ENCODE data around the gene EGLN3.

- TF ChIP-seq BCL11B (tag by site-specific recombination; IDR thresholded peaks at IDR 0.05; ENCODE audit: low read depth) = no peak
- no peak for TF ChIP-seq REST (tag by site-specific recombination; IDR thresholded peaks at IDR 0.05)
- no peak for TF ChIP-seq CTCF (tag by site-specific recombination; IDR thresholded peaks at IDR 0.05)
- no peak for TF ChIP-seq ZNF274 (IDR thresholded peaks at IDR 0.05; ENCODE audit: low read length)
- TF ChIP-seq ZNF274 (tag by site-specific recombination; IDR thresholded peaks at IDR 0.05; ENCODE audit: borderline replicate concordance) = no peak
- TF ChIP-seq ZSCAN30 (tag by site-specific recombination; IDR thresholded peaks at IDR 0.05) = no peak
Measured at GRCh38 chr14:33916663-33917565, 34.0 kb downstream of the EGLN3 start.

Measured in HEK293 (cell line).